Dermis microvascular lymphatic vessel endothelial cell (primary cell): Measurements from ENCODE around the gene CMTM4. TPM values are rescaled to one million over a fixed set of nuclear protein-coding genes. Genes with fewer than 3 reads are reported as not detected.
"Not testable (repeated sequence)": the region's sequence is repeated elsewhere in the genome, so short reads cannot be mapped to it uniquely, and the experiment has no call there.

Source experiments
- DNase-seq, 2 donors: peaks; one replicate each; pipeline versions ENCODE4 v3.0.0 to v3.0.0-alpha.2; 2010; ENCODE audit warnings: low read depth in 2 of 2
- total RNA-seq: library from RNA; depleted of rRNA; stranded (reverse); fragments of >200 nt; gene quantifications from 2 replicates; pipeline ENCODE4 v1.2.1, GENCODE V29; 2014

The CMTM4 gene
- total RNA-seq, 1 donor from 2014 or later: 9.4 TPM

DNA sequence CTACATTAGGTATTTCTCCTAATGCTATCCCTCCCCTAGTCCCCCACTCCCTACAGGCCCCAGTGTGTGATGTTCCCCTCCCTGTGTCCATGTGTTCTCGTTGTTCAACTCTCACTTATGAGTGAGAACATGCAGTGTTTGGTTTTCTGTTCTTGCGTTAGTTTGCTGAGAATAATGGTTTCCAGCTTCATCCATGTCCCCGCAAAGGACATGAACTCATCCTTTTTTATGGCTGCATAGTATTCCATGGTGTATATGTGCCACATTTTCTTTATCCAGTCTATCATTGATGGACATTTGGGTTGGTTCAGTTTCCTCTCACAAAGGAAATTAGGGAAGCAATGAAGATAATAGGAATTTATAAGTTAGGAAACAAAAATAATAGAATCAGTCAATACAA, 129.3 kb downstream of the CMTM4 start:
- DNase-seq: not testable (repeated sequence)

DNA sequence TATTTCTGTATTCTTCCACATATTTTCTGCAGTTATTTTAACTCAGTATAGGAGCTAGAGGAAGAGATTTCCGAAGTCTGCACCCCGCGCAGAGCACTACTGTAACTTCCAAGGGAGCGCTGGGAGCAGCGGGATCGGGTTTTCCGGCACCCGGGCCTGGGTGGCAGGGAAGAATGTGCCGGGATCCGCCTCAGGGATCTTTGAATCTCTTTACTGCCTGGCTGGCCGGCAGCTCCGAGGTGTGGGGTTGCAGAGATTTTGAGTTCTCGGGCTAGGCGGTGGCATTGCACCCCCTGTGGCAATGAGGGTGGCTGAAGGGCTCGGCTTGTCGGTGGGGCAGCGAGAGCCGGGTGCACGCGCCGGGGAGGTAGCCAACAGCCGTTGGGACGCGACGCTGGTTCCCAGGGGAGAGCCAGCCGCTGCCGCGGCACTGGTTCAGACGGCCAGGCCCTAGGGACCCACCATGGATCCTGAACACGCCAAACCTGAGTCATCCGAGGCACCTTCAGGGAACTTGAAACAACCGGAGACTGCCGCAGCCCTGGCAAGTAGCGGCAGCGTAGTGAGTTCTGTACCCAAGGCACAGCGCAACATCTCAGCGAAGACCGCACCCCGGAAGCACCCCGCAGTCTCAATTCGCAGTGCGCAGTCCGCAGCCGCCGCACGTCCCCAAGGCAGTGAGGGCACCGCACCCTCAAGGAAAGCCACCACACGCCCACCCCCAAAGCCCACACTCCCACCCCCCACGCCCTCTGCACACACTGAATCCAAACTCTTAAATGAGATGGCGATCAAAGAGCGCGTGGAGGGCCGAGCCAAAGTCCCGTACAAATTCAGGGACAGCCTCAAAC, 130.3 kb downstream of the CMTM4 start, which contains the start of gene CMTM1:
Gene CMTM1, plus strand, starts transcription at position 389 of the 851 bp plus-strand sequence. Its CDS starts 75 bp downstream, at position 464.
- no peak for DNase-seq

Other genes with a start within 250 kb of the CMTM4 start
- gene TK2, start 146.6 kb downstream of the CMTM4 start, total RNA-seq: 25.7 and 35.4 TPM in 2 replicates
- 69.7 and 84.0 TPM in 2 replicates for gene CKLF, start 144.2 kb downstream of the CMTM4 start, total RNA-seq
- gene CMTM1, start 130.3 kb downstream of the CMTM4 start, total RNA-seq: 1.9 and 2.1 TPM in 2 replicates
- gene CMTM2, start 117.3 kb downstream of the CMTM4 start, total RNA-seq: not detected in 2 replicates
- 21.8 and 35.8 TPM in 2 replicates for gene CMTM3, start 92.0 kb downstream of the CMTM4 start, total RNA-seq
- 98.4 and 101 TPM in 2 replicates for gene DYNC1LI2, start 54.9 kb upstream of the CMTM4 start, total RNA-seq
- gene TERB1, start 104.8 kb upstream of the CMTM4 start, total RNA-seq: under 0.01 TPM in 1 of 2 replicates, not detected in the other
- gene NAE1, start 134.2 kb upstream of the CMTM4 start, total RNA-seq: 31.6 and 44.3 TPM in 2 replicates
- gene CA7, start 147.7 kb upstream of the CMTM4 start, total RNA-seq: not detected in 2 replicates
- 5.1 and 7.5 TPM in 2 replicates for gene PDP2, start 183.8 kb upstream of the CMTM4 start, total RNA-seq
- gene CDH16, start 222.1 kb upstream of the CMTM4 start, total RNA-seq: not detected in 2 replicates
- gene RRAD, start 228.8 kb upstream of the CMTM4 start, total RNA-seq: 0.25 and 1.0 TPM in 2 replicates
- gene CIAO2B, start 237.7 kb upstream of the CMTM4 start, total RNA-seq: 135 and 156 TPM in 2 replicates
- gene CES2, start 238.8 kb upstream of the CMTM4 start, total RNA-seq: 13.1 and 16.2 TPM in 2 replicates